Activated naive CD4-positive, alpha-beta T cell treated with anti-CD3 and anti-CD28 coated beads for 36 hours (primary cell): ENCODE data around the gene KCNN1. TPM values are rescaled to one million over a fixed set of nuclear protein-coding genes. Genes with fewer than 3 reads are reported as not detected.

ENCODE experiments used
- CTCF ChIA-PET: fragments of 350-600 bp; sonication (Branson Sonifier 250); formaldehyde crosslinking; loops from one replicate; lab custom pipeline; 2021; ENCODE audit warnings: antibody characterized with exemption; lab: Charles Lee
- DNase-seq: peaks from one replicate; pipeline ENCODE4 v3.0.0-alpha.2; 2020
- H3K27ac Mint-ChIP-seq: one replicate; pipeline ENCODE4 v1.8.0; 2021; ENCODE audit warnings: mild to moderate bottlenecking, mixed read lengths
- H3K27me3 Mint-ChIP-seq: one replicate; pipeline ENCODE4 v1.8.0; 2021; ENCODE audit warnings: low read depth, mixed read lengths
- H3K36me3 Mint-ChIP-seq: one replicate; pipeline ENCODE4 v1.8.0; 2021; ENCODE audit warnings: low read depth, mixed read lengths
- H3K4me1 Mint-ChIP-seq: one replicate; pipeline ENCODE4 v1.8.0; 2021; ENCODE audit warnings: low read depth, mixed read lengths
- H3K4me3 Mint-ChIP-seq: one replicate; pipeline ENCODE4 v1.8.0; 2021; ENCODE audit warnings: mild to moderate bottlenecking, moderate library complexity, mixed read lengths
- H3K9me3 Mint-ChIP-seq: one replicate; pipeline ENCODE4 v1.8.0; 2021; ENCODE audit warnings: mixed read lengths
- intact Hi-C: fragments of 100-400 bp; cut with micrococcal nuclease; formaldehyde crosslinking; loops from one replicate; pipeline ENCODE4 v1.15.1; 2023
- total RNA-seq, 2 experiments: library from RNA; stranded (reverse); gene quantifications; one replicate each; pipeline ENCODE4 v1.2.3, GENCODE V29; 2021

The KCNN1 gene
- total RNA-seq, 2 experiments from 2014 or later = 0.21 to 0.30 TPM

- Mint-ChIP-seq H3K9me3 (no peaks in the 10 kb centered on the region), H3K36me3 (peaks cover 19% of the 10 kb centered on the region), H3K27ac (no peak overlapping the region), H3K27me3 (no peaks in the 10 kb centered on the region), H3K4me1 (peaks cover 15% of the 10 kb centered on the region), H3K4me3 (no peak overlapping the region)
- CTCF ChIA-PET = interaction anchor here (0.9 to 9.5 kb wide), 21 partner anchors 9 to 128 kb away, joined by 3 to 186 read pairs (median 6); partner anchors contain the start of genes RPL18A and SLC5A5
- DNase-seq = no peak
- intact Hi-C loops = no loop called here
Observed at GRCh38 chr19:17937371-17937900, 29.5 kb upstream of the KCNN1 start.

DNA sequence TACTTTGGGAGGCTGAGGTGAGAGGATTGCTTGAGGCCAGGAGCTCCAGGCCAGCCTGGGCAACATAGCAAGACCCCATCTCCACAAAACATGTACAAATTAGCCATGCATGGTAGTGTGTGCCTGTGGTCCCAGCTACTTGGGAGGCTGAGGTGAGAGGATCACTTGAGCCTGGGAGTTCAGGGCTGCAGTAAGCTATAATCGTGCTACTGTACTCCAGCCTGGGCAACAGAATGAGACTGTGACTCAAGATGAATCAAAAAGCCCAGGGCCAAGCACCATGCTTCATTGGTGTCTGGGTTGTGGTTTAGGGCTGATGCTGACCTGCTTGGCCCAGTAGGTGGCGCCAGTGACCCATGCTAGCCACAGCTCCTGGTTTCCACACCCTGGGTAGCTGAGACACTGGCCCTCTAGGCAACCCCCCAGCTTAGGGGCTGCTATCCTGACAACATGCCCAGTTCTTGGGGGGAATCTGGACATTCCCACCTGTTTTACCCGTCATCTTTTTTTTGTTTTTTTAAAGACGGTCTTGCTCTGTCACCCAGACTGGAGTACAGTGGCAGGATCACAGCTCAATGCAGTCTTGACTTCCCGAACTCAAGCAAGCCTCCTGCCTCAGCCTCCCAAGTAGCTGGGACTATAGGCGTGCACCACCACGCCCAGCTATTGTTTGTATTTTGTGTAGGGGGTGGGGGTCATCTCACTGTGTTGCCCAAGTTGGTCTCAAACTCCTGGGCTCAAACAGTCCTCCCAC is 28.6 kb upstream of the KCNN1 start:
- no peak overlapping the region for H3K27ac Mint-ChIP-seq
- no peaks in the 10 kb centered on the region for H3K9me3 Mint-ChIP-seq
- DNase-seq = peak; percentile 92
- H3K4me3 Mint-ChIP-seq = no peak overlapping the region
- H3K27me3 Mint-ChIP-seq = no peaks in the 10 kb centered on the region
- CTCF ChIA-PET = interaction anchor here (0.5 to 9.5 kb wide), 31 partner anchors 9 to 321 kb away, joined by 3 to 186 read pairs (median 4); partner anchors contain the start of genes RPL18A and SLC5A5
- intact Hi-C loops = loop anchor here (1.0 kb wide), 3 partner anchors 54 to 120 kb away; no protein-coding TSS in a partner anchor
- H3K36me3 Mint-ChIP-seq = peaks cover 19% of the 10 kb centered on the region
- H3K4me1 Mint-ChIP-seq = peaks cover 15% of the 10 kb centered on the region

- Mint-ChIP-seq H3K36me3 (peaks cover 18% of the 10 kb centered on the region), H3K9me3 (no peaks in the 10 kb centered on the region), H3K4me1 (peaks cover 15% of the 10 kb centered on the region), H3K27me3 (no peaks in the 10 kb centered on the region), H3K27ac (no peak overlapping the region), H3K4me3 (no peak overlapping the region)
- DNase-seq = no peak
- intact Hi-C loops = no loop called here
- CTCF ChIA-PET = interaction anchor here (1.1 to 1.6 kb wide), 2 partner anchors 52 to 54 kb away, joined by 4 to 5 read pairs; no protein-coding TSS in a partner anchor
Observed at GRCh38 chr19:17942181-17942580, 24.7 kb upstream of the KCNN1 start.

DNA sequence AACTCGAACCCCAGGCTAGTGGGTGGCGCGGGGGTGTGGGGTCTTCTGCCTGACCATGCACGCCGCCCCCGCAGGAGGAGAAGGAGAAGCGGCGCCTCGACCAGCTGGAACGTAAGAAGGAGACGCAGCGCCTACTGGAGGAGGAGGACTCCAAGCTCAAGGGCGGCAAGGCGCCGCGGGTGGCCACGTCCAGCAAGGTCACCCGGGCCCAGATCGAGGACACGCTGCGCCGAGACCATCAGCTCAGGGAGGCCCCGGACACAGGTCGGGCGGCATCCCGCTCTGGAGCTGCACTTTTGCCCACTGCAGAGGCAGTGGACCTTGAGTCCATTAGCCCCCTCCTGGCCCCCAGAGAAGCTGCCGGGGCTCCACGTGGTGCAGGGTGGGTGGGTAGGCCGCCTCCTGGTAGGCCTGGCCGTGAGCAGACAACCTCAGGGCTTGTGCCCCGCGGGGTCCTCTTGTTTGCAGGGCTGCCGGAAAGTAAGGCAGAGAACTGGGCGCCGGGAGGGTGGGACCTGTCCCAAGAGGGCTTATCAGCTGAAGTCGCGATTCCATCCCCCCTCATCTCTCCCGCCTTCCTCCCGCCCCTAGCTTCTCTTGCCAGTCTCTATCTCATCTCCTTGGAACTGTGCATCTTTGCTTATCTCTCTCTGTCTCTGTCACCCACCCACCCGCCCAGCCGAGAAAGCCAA is 24.2 kb upstream of the KCNN1 start:
- Mint-ChIP-seq H3K27me3 (no peaks in the 10 kb centered on the region), H3K36me3 (peaks cover 16% of the 10 kb centered on the region), H3K4me3 (no peak overlapping the region), H3K9me3 (no peaks in the 10 kb centered on the region), H3K27ac (no peak overlapping the region), H3K4me1 (peaks cover 15% of the 10 kb centered on the region)
- no peak for DNase-seq
- intact Hi-C loops = no loop called here
- CTCF ChIA-PET = interaction anchor here (1.1 to 1.6 kb wide), 2 partner anchors 52 to 54 kb away, joined by 4 to 5 read pairs; no protein-coding TSS in a partner anchor

DNA sequence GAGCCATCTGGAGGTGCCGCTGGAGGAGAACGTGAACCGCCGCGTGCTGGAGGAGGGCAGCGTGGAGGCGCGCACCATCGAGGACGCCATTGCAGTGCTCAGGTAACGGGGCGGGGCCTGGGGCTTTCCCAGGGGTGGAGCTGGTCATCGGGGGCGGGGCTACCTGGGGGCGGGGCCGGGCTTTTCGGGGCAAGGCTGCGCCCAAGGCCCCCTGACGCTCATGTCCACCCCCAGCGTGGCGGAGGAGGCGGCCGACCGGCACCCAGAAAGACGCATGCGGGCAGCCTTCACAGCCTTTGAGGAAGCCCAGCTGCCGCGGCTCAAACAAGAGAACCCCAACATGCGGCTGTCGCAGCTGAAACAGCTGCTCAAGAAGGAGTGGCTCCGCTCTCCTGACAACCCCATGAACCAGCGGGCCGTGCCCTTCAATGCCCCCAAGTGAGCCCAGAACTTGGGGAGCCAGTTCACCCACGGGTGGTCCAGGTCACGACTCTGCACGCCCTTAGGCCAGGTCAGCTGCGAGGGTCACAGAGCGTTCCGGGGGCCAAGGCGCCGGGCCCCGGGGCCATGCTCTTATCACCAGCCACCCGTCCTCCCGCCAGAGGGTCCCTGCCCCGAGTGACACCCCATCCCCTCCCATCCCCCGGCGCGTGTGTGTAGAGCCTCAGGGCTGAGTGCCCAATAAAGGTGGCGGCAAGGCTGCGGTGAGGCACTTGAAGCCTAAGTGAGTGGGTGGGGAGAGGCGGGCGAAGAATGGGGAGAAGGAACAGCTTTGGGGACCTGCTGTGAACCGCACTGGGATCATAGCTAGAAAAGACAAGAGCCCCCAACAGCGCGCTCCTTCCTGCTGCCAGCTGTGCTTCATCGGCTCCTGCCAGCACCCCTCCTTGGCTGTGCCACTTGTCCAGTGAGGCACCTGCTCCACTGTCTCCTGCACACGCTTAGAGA is 23.4 kb upstream of the KCNN1 start:
- no peaks in the 10 kb centered on the region for H3K27me3 Mint-ChIP-seq

GRCh38 chr19:17944301-17944700 is 22.6 kb upstream of the KCNN1 start:
- Mint-ChIP-seq H3K27me3 (peaks cover 6% of the 10 kb centered on the region), H3K9me3 (no peaks in the 10 kb centered on the region), H3K36me3 (peaks cover 15% of the 10 kb centered on the region), H3K4me3 (no peak overlapping the region), H3K27ac (no peak overlapping the region), H3K4me1 (peaks cover 21% of the 10 kb centered on the region)
- intact Hi-C loops = no loop called here
- CTCF ChIA-PET = interaction anchor here (3.2 to 4.0 kb wide), 2 partner anchors 11 to 52 kb away, joined by 10 to 38 read pairs; partner anchors contain the start of gene CCDC124
- no peak for DNase-seq

More for the DNA sequence above, 23.4 kb upstream of the KCNN1 start:
- CTCF ChIA-PET = interaction anchor here (1.1 to 4.0 kb wide), 3 partner anchors 51 to 53 kb away, joined by 4 to 38 read pairs (median 5); no protein-coding TSS in a partner anchor
- DNase-seq = no peak
- peaks cover 15% of the 10 kb centered on the region for H3K4me1 Mint-ChIP-seq
- no peaks in the 10 kb centered on the region for H3K9me3 Mint-ChIP-seq
- H3K36me3 Mint-ChIP-seq = peaks cover 16% of the 10 kb centered on the region
- no peak overlapping the region for H3K27ac Mint-ChIP-seq
- H3K4me3 Mint-ChIP-seq = no peak overlapping the region
- intact Hi-C loops = no loop called here

DNA sequence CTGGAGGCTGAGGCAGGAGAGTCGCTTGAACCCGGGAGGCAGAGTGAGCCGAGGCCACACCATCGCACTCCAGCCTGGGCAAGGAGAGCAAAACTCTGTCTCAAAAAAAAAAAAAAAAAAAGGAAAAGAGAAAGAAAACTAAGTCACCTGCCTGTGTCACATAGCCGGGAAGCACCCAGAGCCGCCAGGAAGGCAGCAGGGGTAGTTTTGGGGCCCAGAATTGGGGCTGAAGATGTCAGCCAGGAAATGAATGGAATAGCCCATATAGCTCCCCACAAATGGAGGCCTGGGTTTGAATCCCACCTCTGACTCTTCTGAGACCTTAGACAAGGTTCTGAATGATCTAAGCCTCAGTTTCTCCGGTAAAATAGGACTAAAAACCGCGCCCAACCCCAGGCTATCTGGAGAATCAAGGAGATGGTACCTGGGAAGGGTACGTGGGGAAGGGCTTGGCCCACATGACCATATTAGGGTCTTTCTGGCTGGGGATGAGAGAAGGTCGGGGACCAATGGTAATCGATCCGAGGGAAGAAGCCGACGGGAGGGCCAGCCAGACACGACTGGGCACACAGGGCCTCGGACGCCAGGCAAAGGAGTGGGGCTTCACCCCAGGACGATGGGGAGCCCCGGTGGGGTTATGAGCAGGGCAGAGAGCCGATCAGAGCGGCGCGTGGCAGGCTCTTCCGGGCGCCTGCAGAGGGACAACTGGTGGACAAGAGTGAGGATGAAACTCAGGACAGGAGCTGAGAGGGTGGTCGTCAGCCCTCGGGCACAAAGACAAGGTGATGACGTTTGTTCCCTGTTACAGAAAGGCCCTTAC is 19.7 kb upstream of the KCNN1 start:
- peaks cover 44% of the 10 kb centered on the region for H3K4me1 Mint-ChIP-seq
- intact Hi-C loops = loop anchor here (1.0 to 5.0 kb wide), 6 partner anchors 50 to 245 kb away; partner anchors contain the start of gene MPV17L2
- H3K9me3 Mint-ChIP-seq = no peaks in the 10 kb centered on the region
- peaks cover 30% of the 10 kb centered on the region for H3K27me3 Mint-ChIP-seq
- peak; percentile 83 for DNase-seq
- peak overlapping the region; percentile 77 for H3K4me3 Mint-ChIP-seq
- CTCF ChIA-PET = interaction anchor here (0.7 to 4.0 kb wide), 5 partner anchors 10 to 169 kb away, joined by 3 to 38 read pairs (median 10); partner anchors contain the start of gene CCDC124
- H3K36me3 Mint-ChIP-seq = peaks cover 5% of the 10 kb centered on the region
- H3K27ac Mint-ChIP-seq = peak overlapping the region; percentile 95

GRCh38 chr19:17947815-17948513 is 18.9 kb upstream of the KCNN1 start:
- Mint-ChIP-seq H3K36me3 (peaks cover 3% of the 10 kb centered on the region), H3K27me3 (peaks cover 35% of the 10 kb centered on the region), H3K27ac (no peak overlapping the region), H3K4me1 (peaks cover 49% of the 10 kb centered on the region), H3K4me3 (peak overlapping the region; percentile 58), H3K9me3 (no peaks in the 10 kb centered on the region)
- intact Hi-C loops = loop anchor here (1.0 to 5.0 kb wide), 6 partner anchors 53 to 244 kb away; partner anchors contain the start of genes MPV17L2 and PIK3R2
- DNase-seq = peak; percentile 94
- CTCF ChIA-PET = interaction anchor here (0.7 to 4.0 kb wide), 7 partner anchors 10 to 168 kb away, joined by 3 to 38 read pairs (median 5); partner anchors contain the start of gene CCDC124

GRCh38 chr19:17948514-17948900 is 18.4 kb upstream of the KCNN1 start:
- H3K4me3 Mint-ChIP-seq = peak overlapping the region; percentile 58
- H3K27ac Mint-ChIP-seq = no peak overlapping the region
- no peaks in the 10 kb centered on the region for H3K9me3 Mint-ChIP-seq
- peaks cover 3% of the 10 kb centered on the region for H3K36me3 Mint-ChIP-seq
- no peak for DNase-seq
- intact Hi-C loops = loop anchor here (2.0 to 5.0 kb wide), 2 partner anchors 204 to 244 kb away; partner anchors contain the start of genes MPV17L2 and PIK3R2
- peaks cover 41% of the 10 kb centered on the region for H3K27me3 Mint-ChIP-seq
- CTCF ChIA-PET = interaction anchor here (0.9 to 1.2 kb wide), 3 partner anchors 10 to 49 kb away, joined by 3 to 5 read pairs (median 5); no protein-coding TSS in a partner anchor
- H3K4me1 Mint-ChIP-seq = peaks cover 49% of the 10 kb centered on the region
